Effector CD4-positive, alpha-beta T cell (primary cell): ENCODE data around the gene TPP1.
A peak's percentile ranks its signal among the peaks of the same experiment; 100 is the strongest.

Experiments used
- DNase-seq: peaks from one replicate; pipeline ENCODE4 v3.0.0-alpha.2; 2020
- total RNA-seq: gene quantifications from one replicate; lab custom pipeline; 2026; lab: John Stamatoyannopoulos, UW

TPP1 gene
- total RNA-seq = 21.6 reads per million, percentile 48 among the genes with 10 or more reads in this experiment

GRCh38 chr11:6619004-6619745 is at the start of gene TPP1:
Gene TPP1, minus strand, starts transcription at chr11:6619422. Its CDS starts 22 bp downstream, at chr11:6619400.
- peak; percentile 87 for DNase-seq

GRCh38 chr11:6667733-6668374 is 48.6 kb upstream of the TPP1 start:
- peak; percentile 23 for DNase-seq

GRCh38 chr11:6666302-6667183 is 47.3 kb upstream of the TPP1 start:
- no peak for DNase-seq

GRCh38 chr11:6664551-6664950 is 45.3 kb upstream of the TPP1 start:
- DNase-seq = no peak

GRCh38 chr11:6663794-6664469 is 44.7 kb upstream of the TPP1 start:
- no peak for DNase-seq

GRCh38 chr11:6660712-6661111 is 41.5 kb upstream of the TPP1 start:
- no peak for DNase-seq

GRCh38 chr11:6658647-6659046 is 39.4 kb upstream of the TPP1 start:
- DNase-seq = no peak

- no peak for DNase-seq
Measured at GRCh38 chr11:6657346-6657745, 38.1 kb upstream of the TPP1 start.

- no peak for DNase-seq
Measured at GRCh38 chr11:6656936-6657335, 37.7 kb upstream of the TPP1 start.

- no peak for DNase-seq
Measured at GRCh38 chr11:6656584-6656915, 37.3 kb upstream of the TPP1 start.

- peak; percentile 18 for DNase-seq
Measured at GRCh38 chr11:6655790-6656583, 36.8 kb upstream of the TPP1 start, which contains the start of gene DCHS1. Gene DCHS1, minus strand, starts transcription at chr11:6655809. Its CDS starts 14,196 bp downstream, at chr11:6641613.

GRCh38 chr11:6655020-6655789 is 36.0 kb upstream of the TPP1 start:
- DNase-seq = no peak

- no peak for DNase-seq
Measured at GRCh38 chr11:6654281-6655019, 35.2 kb upstream of the TPP1 start.

GRCh38 chr11:6653656-6654055 is 34.4 kb upstream of the TPP1 start:
- DNase-seq = no peak

- no peak for DNase-seq
Measured at GRCh38 chr11:6653097-6653496, 33.9 kb upstream of the TPP1 start.

GRCh38 chr11:6652182-6652581 is 33.0 kb upstream of the TPP1 start:
- DNase-seq = no peak

GRCh38 chr11:6650980-6651379 is 31.8 kb upstream of the TPP1 start:
- no peak for DNase-seq

- no peak for DNase-seq
Measured at GRCh38 chr11:6650104-6650503, 30.9 kb upstream of the TPP1 start.

- no peak for DNase-seq
Measured at GRCh38 chr11:6648501-6648900, 29.3 kb upstream of the TPP1 start.

- DNase-seq = no peak
Measured at GRCh38 chr11:6647836-6648235, 28.6 kb upstream of the TPP1 start.
